Measurements from ENCODE around the gene RAPGEF2. TPM values are rescaled to one million over a fixed set of nuclear protein-coding genes. Genes with fewer than 3 reads are reported as not detected.

RAPGEF2 gene
- total and polyA plus RNA-seq, 10 of the 15 experiments (the other 5 are each of a cell fraction or from before 2014, with no cell fraction given) = 0.31 to 24.0 (median 2.9) TPM

GRCh38 chr4:159097785-159098184 is 5.1 kb upstream of the RAPGEF2 start:
- no peak overlapping the region for H3K4me3 ChIP-seq
- H3K4me2 ChIP-seq (ENCODE audit: control insufficient read depth, insufficient read depth) = no peak overlapping the region
- H3K36me3 ChIP-seq (ENCODE audit: control insufficient read depth in 2 of 2, insufficient read depth in 2 of 2, low read length in 1 of 2) = no peaks in the 10 kb centered on the region
- FAIRE-seq (no peak), ATAC-seq (no peak), DNase-seq (ENCODE audit: low read depth, low spot score) (no peak)
- BruUV-seq (replicated peaks) = no TSS peak
- no peak overlapping the region for H3K9ac ChIP-seq (ENCODE audit: control insufficient read depth, insufficient read depth, low read length)
- ChIA-PET SMC1A (ENCODE audit: uncharacterized antibody, unreplicated experiment) (interaction anchor here (0.6 to 3.3 kb wide), 7 partner anchors 10 to 132 kb away, joined by 3 to 13 read pairs (median 3); no protein-coding TSS in a partner anchor), RAD21 (ENCODE audit: unreplicated experiment) (no interaction called here), POLR2A (no interaction called here), CTCF (interaction anchor here (0.9 to 2.3 kb wide), 3 partner anchors 9 to 52 kb away, joined by 3 to 7 read pairs (median 5); no protein-coding TSS in a partner anchor)
- intact Hi-C loops (cut with micrococcal nuclease; ENCODE audit: unreplicated experiment) (no loop called here), in situ Hi-C loops (cut with MboI) (no loop called here)
- peaks cover 14% of the 10 kb centered on the region for H3K4me1 ChIP-seq (ENCODE audit: control insufficient read depth, insufficient read depth, low read length)
- no peak overlapping the region for H2AFZ ChIP-seq (ENCODE audit: control insufficient read depth, low read depth, low read length)
- H3K79me2 ChIP-seq (ENCODE audit: control insufficient read depth, insufficient read depth, low read length) = no peaks in the 10 kb centered on the region
- no peak overlapping the region for H3K27ac ChIP-seq (ENCODE audit: control insufficient read depth, insufficient read depth)
- TF ChIP-seq TBL1XR1 (IDR thresholded peaks at IDR 0.05; ENCODE audit: low read depth, low read length) (no peak), SIN3A (IDR thresholded peaks at IDR 0.05; ENCODE audit: low read depth, low read length) (no peak), RCOR1 (conservative IDR thresholded peaks at IDR 0.05; ENCODE audit: low read depth, low read length) (no peak)
- H3K9me3 ChIP-seq (replicated peaks; ENCODE audit: control insufficient read depth, insufficient read depth, low read length) = no peaks in the 10 kb centered on the region
- H4K20me1 ChIP-seq (ENCODE audit: control insufficient read depth, insufficient read depth) = no peaks in the 10 kb centered on the region
- 33% methylated on average over 1 of the region's 1 CpG for WGBS (ENCODE audit: insufficient coverage, insufficient replicate concordance, low lambda C conversion rate, missing lambda C conversion rate)
- H3K27me3 ChIP-seq (replicated peaks in 1 of 2; ENCODE audit: control insufficient read depth in 2 of 2, insufficient read depth in 2 of 2, low read length in 1 of 2) = no peaks in the 10 kb centered on the region

- Histone ChIP-seq H3K36me3 (ENCODE audit: control insufficient read depth in 2 of 2, insufficient read depth in 2 of 2, low read length in 1 of 2) (no peaks in the 10 kb centered on the region), H3K9ac (ENCODE audit: control insufficient read depth, insufficient read depth, low read length) (no peak overlapping the region), H3K27ac (ENCODE audit: control insufficient read depth, insufficient read depth) (no peak overlapping the region), H2AFZ (ENCODE audit: control insufficient read depth, low read depth, low read length) (no peak overlapping the region), H3K4me1 (ENCODE audit: control insufficient read depth, insufficient read depth, low read length) (peaks cover 14% of the 10 kb centered on the region), H4K20me1 (ENCODE audit: control insufficient read depth, insufficient read depth) (no peaks in the 10 kb centered on the region), H3K79me2 (ENCODE audit: control insufficient read depth, insufficient read depth, low read length) (peaks cover 5% of the 10 kb centered on the region), H3K9me3 (replicated peaks; ENCODE audit: control insufficient read depth, insufficient read depth, low read length) (no peaks in the 10 kb centered on the region), H3K4me3 (no peak overlapping the region), H3K27me3 (replicated peaks in 1 of 2; ENCODE audit: control insufficient read depth in 2 of 2, insufficient read depth in 2 of 2, low read length in 1 of 2) (no peaks in the 10 kb centered on the region), H3K4me2 (ENCODE audit: control insufficient read depth, insufficient read depth) (no peak overlapping the region)
- RAD21 ChIA-PET (ENCODE audit: unreplicated experiment) = no interaction called here
- CTCF ChIA-PET = interaction anchor here (0.7 to 2.3 kb wide), 4 partner anchors 8 to 53 kb away, joined by 3 to 7 read pairs (median 4); no protein-coding TSS in a partner anchor
- SMC1A ChIA-PET (ENCODE audit: uncharacterized antibody, unreplicated experiment) = interaction anchor here (0.6 to 3.3 kb wide), 9 partner anchors 11 to 241 kb away, joined by 3 to 13 read pairs (median 3); no protein-coding TSS in a partner anchor
- BruUV-seq (replicated peaks) = no TSS peak
- no peak for FAIRE-seq
- DNase-seq (ENCODE audit: low read depth, low spot score) = no peak
- in situ Hi-C loops (cut with MboI) (no loop called here), intact Hi-C loops (cut with micrococcal nuclease; ENCODE audit: unreplicated experiment) (no loop called here)
- POLR2A ChIA-PET = interaction anchor here (0.5 kb wide), 1 partner anchor 286 kb away, joined by 3 read pairs; no protein-coding TSS in a partner anchor
- no peak for ATAC-seq
- TF ChIP-seq SKIL (IDR thresholded peaks at IDR 0.05; ENCODE audit: low read depth, poor library complexity, severe bottlenecking) = no peak
- no peak for TF ChIP-seq TCF12 (IDR thresholded peaks at IDR 0.05; ENCODE audit: low read depth, low read length)
- no peak for TF ChIP-seq RAD51 (IDR thresholded peaks at IDR 0.05)
- no peak for TF ChIP-seq DPF2 (IDR thresholded peaks at IDR 0.05)
- no peak for TF ChIP-seq SMAD1 (IDR thresholded peaks at IDR 0.05; ENCODE audit: low read depth, partially characterized antibody)
- TF ChIP-seq ZSCAN29 (IDR thresholded peaks at IDR 0.05) = no peak
- no peak for TF ChIP-seq SMARCA5 (IDR thresholded peaks at IDR 0.05)
- TF ChIP-seq POLR2AphosphoS2 (IDR thresholded peaks at IDR 0.05; ENCODE audit: low read depth, low read length) = no peak
- TF ChIP-seq USF2 (IDR thresholded peaks at IDR 0.05; ENCODE audit: borderline replicate concordance, low read depth, low read length) = no peak
- no peak for TF ChIP-seq SIN3A (IDR thresholded peaks at IDR 0.05; ENCODE audit: low read depth, low read length)
Observed at GRCh38 chr4:159098482-159099127, 4.3 kb upstream of the RAPGEF2 start.
